Dendritic cell treated with granulocyte-macrophage colony-stimulating factor and Interleukin-4, amounts not matched to agents 40 ng/mL and 50 ng/mL, for 4 days (primary cell): ENCODE data around the gene STRBP.
"Not testable (repeated sequence)": the region's sequence is repeated elsewhere in the genome, so short reads cannot be mapped to it uniquely, and the experiment has no call there.

ENCODE experiments used
- H3K27ac Mint-ChIP-seq: one replicate; pipeline ENCODE4 v1.8.0; 2022; ENCODE audit warnings: mild to moderate bottlenecking, mixed read lengths
- H3K27me3 Mint-ChIP-seq: one replicate; pipeline ENCODE4 v1.8.0; 2022; ENCODE audit warnings: mild to moderate bottlenecking, mixed read lengths
- H3K36me3 Mint-ChIP-seq: one replicate; pipeline ENCODE4 v1.8.0; 2022; ENCODE audit warnings: low read depth, mixed read lengths
- H3K4me1 Mint-ChIP-seq: one replicate; pipeline ENCODE4 v1.8.0; 2022; ENCODE audit warnings: low read depth, mixed read lengths
- H3K4me3 Mint-ChIP-seq: one replicate; pipeline ENCODE4 v1.8.0; 2022; ENCODE audit warnings: mild to moderate bottlenecking, moderate library complexity, mixed read lengths
- H3K9me3 Mint-ChIP-seq: one replicate; pipeline ENCODE4 v1.8.0; 2022; ENCODE audit warnings: mixed read lengths
- intact Hi-C: fragments of 100-400 bp; cut with micrococcal nuclease; formaldehyde crosslinking; loops from one replicate; pipeline ENCODE4 v1.15.0; 2022

STRBP gene

GRCh38 chr9:123299558-123300126 is 31.3 kb upstream of the STRBP start:
- Mint-ChIP-seq H3K4me1 (no peaks in the 10 kb centered on the region), H3K27me3 (no peaks in the 10 kb centered on the region), H3K27ac (no peak overlapping the region), H3K4me3 (no peak overlapping the region), H3K36me3 (no peaks in the 10 kb centered on the region), H3K9me3 (no peaks in the 10 kb centered on the region)
- intact Hi-C loops = no loop called here

- H3K27me3 Mint-ChIP-seq = peaks cover 4% of the 10 kb centered on the region
- no peak overlapping the region for H3K4me3 Mint-ChIP-seq
- intact Hi-C loops = no loop called here
- H3K36me3 Mint-ChIP-seq = no peaks in the 10 kb centered on the region
- no peaks in the 10 kb centered on the region for H3K4me1 Mint-ChIP-seq
- no peak overlapping the region for H3K27ac Mint-ChIP-seq
- no peaks in the 10 kb centered on the region for H3K9me3 Mint-ChIP-seq
Measured at GRCh38 chr9:123296174-123296573, 27.8 kb upstream of the STRBP start.

GRCh38 chr9:123291736-123292135 is 23.4 kb upstream of the STRBP start:
- no peaks in the 10 kb centered on the region for H3K4me1 Mint-ChIP-seq
- H3K27me3 Mint-ChIP-seq = peaks cover 4% of the 10 kb centered on the region
- intact Hi-C loops = no loop called here
- H3K27ac Mint-ChIP-seq = no peak overlapping the region
- H3K36me3 Mint-ChIP-seq = no peaks in the 10 kb centered on the region
- H3K9me3 Mint-ChIP-seq = no peaks in the 10 kb centered on the region
- no peak overlapping the region for H3K4me3 Mint-ChIP-seq

GRCh38 chr9:123290764-123291163 is 22.4 kb upstream of the STRBP start:
- intact Hi-C loops = no loop called here
- H3K4me1 Mint-ChIP-seq = no peaks in the 10 kb centered on the region
- no peak overlapping the region for H3K4me3 Mint-ChIP-seq
- no peaks in the 10 kb centered on the region for H3K36me3 Mint-ChIP-seq
- no peaks in the 10 kb centered on the region for H3K9me3 Mint-ChIP-seq
- H3K27me3 Mint-ChIP-seq = peaks cover 4% of the 10 kb centered on the region
- no peak overlapping the region for H3K27ac Mint-ChIP-seq

GRCh38 chr9:123287639-123288038 is 19.3 kb upstream of the STRBP start:
- no peak overlapping the region for H3K4me3 Mint-ChIP-seq
- H3K4me1 Mint-ChIP-seq = no peaks in the 10 kb centered on the region
- no peaks in the 10 kb centered on the region for H3K36me3 Mint-ChIP-seq
- no peak overlapping the region for H3K27ac Mint-ChIP-seq
- H3K27me3 Mint-ChIP-seq = peaks cover 4% of the 10 kb centered on the region
- intact Hi-C loops = no loop called here
- no peaks in the 10 kb centered on the region for H3K9me3 Mint-ChIP-seq

- intact Hi-C loops = no loop called here
- Mint-ChIP-seq H3K4me1 (no peaks in the 10 kb centered on the region), H3K36me3 (no peaks in the 10 kb centered on the region), H3K4me3 (no peak overlapping the region), H3K27ac (no peak overlapping the region), H3K9me3 (no peaks in the 10 kb centered on the region), H3K27me3 (no peaks in the 10 kb centered on the region)
Measured at GRCh38 chr9:123286324-123286723, 17.9 kb upstream of the STRBP start.

- Mint-ChIP-seq H3K4me1 (no peaks in the 10 kb centered on the region), H3K36me3 (no peaks in the 10 kb centered on the region), H3K9me3 (no peaks in the 10 kb centered on the region), H3K27ac (no peak overlapping the region), H3K4me3 (no peak overlapping the region), H3K27me3 (no peaks in the 10 kb centered on the region)
- intact Hi-C loops = no loop called here
Measured at GRCh38 chr9:123284656-123285055, 16.3 kb upstream of the STRBP start.

GRCh38 chr9:123283455-123283854 is 15.1 kb upstream of the STRBP start:
- Mint-ChIP-seq H3K4me3 (no peak overlapping the region), H3K4me1 (no peaks in the 10 kb centered on the region), H3K27me3 (no peaks in the 10 kb centered on the region), H3K27ac (no peak overlapping the region), H3K9me3 (no peaks in the 10 kb centered on the region), H3K36me3 (no peaks in the 10 kb centered on the region)
- intact Hi-C loops = no loop called here

- Mint-ChIP-seq H3K4me3 (no peak overlapping the region), H3K27ac (no peak overlapping the region), H3K9me3 (no peaks in the 10 kb centered on the region), H3K27me3 (no peaks in the 10 kb centered on the region), H3K4me1 (no peaks in the 10 kb centered on the region), H3K36me3 (no peaks in the 10 kb centered on the region)
- intact Hi-C loops = no loop called here
Measured at GRCh38 chr9:123283048-123283408, 14.6 kb upstream of the STRBP start.

GRCh38 chr9:123282362-123283047 is 14.1 kb upstream of the STRBP start:
- Mint-ChIP-seq H3K4me1 (no peaks in the 10 kb centered on the region), H3K4me3 (no peak overlapping the region), H3K27ac (no peak overlapping the region), H3K27me3 (no peaks in the 10 kb centered on the region), H3K36me3 (no peaks in the 10 kb centered on the region), H3K9me3 (no peaks in the 10 kb centered on the region)
- intact Hi-C loops = no loop called here

- Mint-ChIP-seq H3K9me3 (no peaks in the 10 kb centered on the region), H3K4me3 (no peak overlapping the region), H3K27me3 (no peaks in the 10 kb centered on the region), H3K36me3 (no peaks in the 10 kb centered on the region), H3K4me1 (peaks cover under 1% of the 10 kb centered on the region), H3K27ac (no peak overlapping the region)
- intact Hi-C loops = no loop called here
Measured at GRCh38 chr9:123281659-123282350, 13.4 kb upstream of the STRBP start.

- H3K4me3 Mint-ChIP-seq, H3K27ac Mint-ChIP-seq, intact Hi-C loops, H3K27me3 Mint-ChIP-seq, H3K36me3 Mint-ChIP-seq, H3K9me3 Mint-ChIP-seq: not testable (repeated sequence)
- H3K4me1 Mint-ChIP-seq = peaks cover 12% of the 10 kb centered on the region
Measured at GRCh38 chr9:123278879-123279493, 10.6 kb upstream of the STRBP start.

- intact Hi-C loops = no loop called here
- no peak overlapping the region for H3K4me3 Mint-ChIP-seq
- no peaks in the 10 kb centered on the region for H3K27me3 Mint-ChIP-seq
Measured at GRCh38 chr9:123278361-123278760, 10.0 kb upstream of the STRBP start.

GRCh38 chr9:123276551-123276950 is 8.2 kb upstream of the STRBP start:
- H3K9me3 Mint-ChIP-seq = no peaks in the 10 kb centered on the region
- no peak overlapping the region for H3K27ac Mint-ChIP-seq
- H3K27me3 Mint-ChIP-seq = no peaks in the 10 kb centered on the region
- H3K4me1 Mint-ChIP-seq = peaks cover 12% of the 10 kb centered on the region
- H3K36me3 Mint-ChIP-seq = no peaks in the 10 kb centered on the region
- H3K4me3 Mint-ChIP-seq = no peak overlapping the region
- intact Hi-C loops = no loop called here

More at GRCh38 chr9:123278361-123278760, 10.0 kb upstream of the STRBP start:
- Mint-ChIP-seq H3K27ac (no peak overlapping the region), H3K4me1 (peaks cover 12% of the 10 kb centered on the region), H3K9me3 (no peaks in the 10 kb centered on the region), H3K36me3 (no peaks in the 10 kb centered on the region)
